ENCODE measurements around the gene COL8A1.

COL8A1 gene

DNA sequence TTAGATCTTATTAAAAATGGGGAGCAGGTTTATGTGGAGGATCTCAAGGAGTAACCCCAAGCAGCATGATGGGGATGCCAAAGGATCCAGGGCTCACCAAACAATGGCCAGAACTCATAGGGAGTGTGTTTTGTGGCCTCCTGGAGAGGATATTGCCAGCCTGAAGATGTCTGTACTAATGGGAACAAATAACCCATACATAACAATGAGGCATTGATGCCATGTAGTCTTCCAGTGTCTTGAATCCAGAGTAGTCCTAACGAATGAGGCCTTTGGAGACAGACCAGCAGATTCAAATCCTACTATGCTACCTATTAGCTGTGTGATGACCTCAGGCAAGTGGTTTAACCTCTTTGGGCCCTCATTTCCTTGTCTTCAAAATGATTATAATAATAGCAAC, 134.3 kb downstream of the COL8A1 start:
- TF ChIP-seq CREB1 (IDR thresholded peaks at IDR 0.05; ENCODE audit: low read depth) (no peak), YY1 (IDR thresholded peaks at IDR 0.05; ENCODE audit: low read depth) (no peak), TAF1 (IDR thresholded peaks at IDR 0.05; ENCODE audit: low read depth) (no peak), RAD21 (IDR thresholded peaks at IDR 0.05; ENCODE audit: low read depth) (no peak)
- TF ChIP-seq, protein P1, sequence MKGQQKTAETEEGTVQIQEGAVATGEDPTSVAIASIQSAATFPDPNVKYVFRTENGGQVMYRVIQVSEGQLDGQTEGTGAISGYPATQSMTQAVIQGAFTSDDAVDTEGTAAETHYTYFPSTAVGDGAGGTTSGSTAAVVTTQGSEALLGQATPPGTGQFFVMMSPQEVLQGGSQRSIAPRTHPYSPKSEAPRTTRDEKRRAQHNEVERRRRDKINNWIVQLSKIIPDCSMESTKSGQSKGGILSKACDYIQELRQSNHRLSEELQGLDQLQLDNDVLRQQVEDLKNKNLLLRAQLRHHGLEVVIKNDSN (IDR thresholded peaks at IDR 0.05): no peak

DNA sequence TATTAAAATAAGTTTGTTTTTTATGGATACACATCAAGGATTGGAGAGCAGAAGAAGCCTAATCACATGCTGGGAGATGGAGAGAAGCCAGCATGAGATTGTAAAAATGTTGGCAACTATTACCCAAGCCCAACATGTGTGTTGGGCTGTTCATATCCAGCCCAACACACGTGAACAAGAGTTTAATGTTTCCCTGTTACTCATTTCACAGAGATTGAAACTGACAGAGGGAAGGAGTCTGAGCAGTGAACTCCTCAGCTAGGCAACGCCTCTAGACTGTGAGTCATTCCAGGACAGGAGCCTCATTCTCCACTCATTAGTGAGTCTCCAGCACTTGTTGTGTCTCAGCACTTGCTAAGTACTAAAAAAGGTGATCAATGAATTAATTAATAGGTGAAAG, 136.1 kb downstream of the COL8A1 start:
- no peak for TF ChIP-seq CREB1 (IDR thresholded peaks at IDR 0.05; ENCODE audit: low read depth)
- TF ChIP-seq, protein P2, sequence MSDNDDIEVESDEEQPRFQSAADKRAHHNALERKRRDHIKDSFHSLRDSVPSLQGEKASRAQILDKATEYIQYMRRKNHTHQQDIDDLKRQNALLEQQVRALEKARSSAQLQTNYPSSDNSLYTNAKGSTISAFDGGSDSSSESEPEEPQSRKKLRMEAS (IDR thresholded peaks at IDR 0.05): no peak
- no peak for TF ChIP-seq EP300 (IDR thresholded peaks at IDR 0.05; ENCODE audit: borderline replicate concordance)

DNA sequence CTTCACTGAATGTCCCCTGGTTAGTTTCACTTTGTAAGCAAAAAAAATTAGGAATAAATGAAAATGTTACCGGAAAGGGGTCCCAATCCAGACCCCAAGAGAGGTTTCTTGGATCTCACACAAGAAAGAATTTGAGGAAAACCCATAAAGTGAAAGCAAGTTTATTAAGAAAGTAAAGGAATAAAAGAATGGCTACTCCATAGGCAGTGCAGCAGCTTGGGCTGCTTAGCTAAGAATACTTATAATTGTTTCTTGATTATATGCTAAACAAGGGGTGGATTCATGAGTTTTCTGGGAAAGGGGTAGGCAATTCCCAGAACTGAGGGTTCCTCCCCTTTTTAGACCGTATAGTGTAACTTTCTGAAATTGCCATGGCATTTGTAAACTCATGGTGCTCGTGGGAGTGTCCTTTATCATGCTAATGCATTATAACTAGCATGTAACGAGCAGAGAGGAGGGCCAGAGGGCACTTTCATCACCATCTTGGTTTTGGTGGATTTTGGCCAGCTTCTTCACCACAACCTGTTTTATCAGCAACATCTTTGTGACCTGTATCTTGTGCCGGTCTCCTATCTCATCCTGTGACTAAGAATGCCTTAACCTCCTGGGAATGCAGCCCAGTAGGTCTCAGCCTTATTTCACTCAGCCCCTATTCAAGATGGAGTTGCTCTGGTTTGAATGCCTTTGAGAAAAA, 138.3 kb downstream of the COL8A1 start:
- TF ChIP-seq TEAD4 (IDR thresholded peaks at IDR 0.05) (no peak), ZBTB7A (IDR thresholded peaks at IDR 0.05; ENCODE audit: low read depth) (no peak), EP300 (IDR thresholded peaks at IDR 0.05; ENCODE audit: borderline replicate concordance) (no peak), NFIC (IDR thresholded peaks at IDR 0.05) (no peak), TCF12 (IDR thresholded peaks at IDR 0.05; ENCODE audit: low read depth) (no peak), CEBPB (IDR thresholded peaks at IDR 0.05) (no peak), EGR1 (IDR thresholded peaks at IDR 0.05) (no peak), TAF1 (IDR thresholded peaks at IDR 0.05; ENCODE audit: low read depth) (no peak), CREB1 (IDR thresholded peaks at IDR 0.05; ENCODE audit: low read depth) (no peak), YY1 (IDR thresholded peaks at IDR 0.05; ENCODE audit: low read depth) (no peak), FOXM1 (IDR thresholded peaks at IDR 0.05; ENCODE audit: borderline replicate concordance, low read depth) (no peak), RAD21 (IDR thresholded peaks at IDR 0.05; ENCODE audit: low read depth) (no peak)
- TF ChIP-seq, protein P1 (IDR thresholded peaks at IDR 0.05): no peak
- TF ChIP-seq, protein P2 (IDR thresholded peaks at IDR 0.05): no peak
- TF ChIP-seq, protein P3, sequence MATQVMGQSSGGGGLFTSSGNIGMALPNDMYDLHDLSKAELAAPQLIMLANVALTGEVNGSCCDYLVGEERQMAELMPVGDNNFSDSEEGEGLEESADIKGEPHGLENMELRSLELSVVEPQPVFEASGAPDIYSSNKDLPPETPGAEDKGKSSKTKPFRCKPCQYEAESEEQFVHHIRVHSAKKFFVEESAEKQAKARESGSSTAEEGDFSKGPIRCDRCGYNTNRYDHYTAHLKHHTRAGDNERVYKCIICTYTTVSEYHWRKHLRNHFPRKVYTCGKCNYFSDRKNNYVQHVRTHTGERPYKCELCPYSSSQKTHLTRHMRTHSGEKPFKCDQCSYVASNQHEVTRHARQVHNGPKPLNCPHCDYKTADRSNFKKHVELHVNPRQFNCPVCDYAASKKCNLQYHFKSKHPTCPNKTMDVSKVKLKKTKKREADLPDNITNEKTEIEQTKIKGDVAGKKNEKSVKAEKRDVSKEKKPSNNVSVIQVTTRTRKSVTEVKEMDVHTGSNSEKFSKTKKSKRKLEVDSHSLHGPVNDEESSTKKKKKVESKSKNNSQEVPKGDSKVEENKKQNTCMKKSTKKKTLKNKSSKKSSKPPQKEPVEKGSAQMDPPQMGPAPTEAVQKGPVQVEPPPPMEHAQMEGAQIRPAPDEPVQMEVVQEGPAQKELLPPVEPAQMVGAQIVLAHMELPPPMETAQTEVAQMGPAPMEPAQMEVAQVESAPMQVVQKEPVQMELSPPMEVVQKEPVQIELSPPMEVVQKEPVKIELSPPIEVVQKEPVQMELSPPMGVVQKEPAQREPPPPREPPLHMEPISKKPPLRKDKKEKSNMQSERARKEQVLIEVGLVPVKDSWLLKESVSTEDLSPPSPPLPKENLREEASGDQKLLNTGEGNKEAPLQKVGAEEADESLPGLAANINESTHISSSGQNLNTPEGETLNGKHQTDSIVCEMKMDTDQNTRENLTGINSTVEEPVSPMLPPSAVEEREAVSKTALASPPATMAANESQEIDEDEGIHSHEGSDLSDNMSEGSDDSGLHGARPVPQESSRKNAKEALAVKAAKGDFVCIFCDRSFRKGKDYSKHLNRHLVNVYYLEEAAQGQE (IDR thresholded peaks at IDR 0.05; ENCODE audit: low read depth): no peak

DNA sequence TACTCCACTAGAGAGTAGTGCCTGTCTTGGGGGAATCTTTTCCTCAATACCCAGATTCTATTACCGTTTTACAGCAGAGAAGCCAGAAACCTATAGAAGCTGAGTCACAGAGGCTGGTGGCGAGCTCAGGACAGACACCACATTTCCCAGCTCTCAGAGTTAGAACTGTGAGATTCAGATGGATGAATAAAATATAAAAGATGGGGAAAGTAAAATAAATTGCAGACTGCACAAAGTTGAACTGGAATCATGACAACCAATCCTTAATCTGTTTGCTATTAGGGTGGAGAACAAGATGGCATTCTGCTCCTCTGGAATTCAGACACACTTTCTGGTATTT, 138.8 kb downstream of the COL8A1 start:
- TF ChIP-seq EP300 (IDR thresholded peaks at IDR 0.05; ENCODE audit: borderline replicate concordance) (no peak), CREB1 (IDR thresholded peaks at IDR 0.05; ENCODE audit: low read depth) (no peak), ZBTB7A (IDR thresholded peaks at IDR 0.05; ENCODE audit: low read depth) (no peak), NFIC (IDR thresholded peaks at IDR 0.05) (no peak)
- TF ChIP-seq, protein P3 (IDR thresholded peaks at IDR 0.05; ENCODE audit: low read depth): no peak

DNA sequence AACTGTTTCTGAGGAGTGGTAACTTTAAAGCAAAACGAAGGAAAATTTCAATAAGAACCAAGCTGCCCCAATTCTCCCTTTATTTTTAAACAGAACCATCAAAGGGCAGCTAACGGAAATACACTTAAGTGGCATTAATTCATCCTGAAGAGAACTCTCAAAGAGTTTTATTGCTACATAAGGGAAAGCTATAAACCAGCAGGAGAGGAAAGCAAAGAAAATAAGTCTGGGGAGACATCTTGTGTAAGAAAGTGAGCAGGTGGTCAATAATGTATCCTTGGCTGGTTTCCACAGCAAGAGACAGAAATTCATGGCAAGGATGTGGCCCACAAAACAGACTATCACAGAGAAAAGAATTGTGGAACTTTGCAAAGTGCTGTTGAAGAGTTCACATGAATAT, 139.3 kb downstream of the COL8A1 start:
- TF ChIP-seq YY1 (IDR thresholded peaks at IDR 0.05; ENCODE audit: low read depth) (no peak), EGR1 (IDR thresholded peaks at IDR 0.05) (no peak), TAF1 (IDR thresholded peaks at IDR 0.05; ENCODE audit: low read depth) (no peak), TCF12 (IDR thresholded peaks at IDR 0.05; ENCODE audit: low read depth) (no peak)
- TF ChIP-seq, protein P2 (IDR thresholded peaks at IDR 0.05): no peak

DNA sequence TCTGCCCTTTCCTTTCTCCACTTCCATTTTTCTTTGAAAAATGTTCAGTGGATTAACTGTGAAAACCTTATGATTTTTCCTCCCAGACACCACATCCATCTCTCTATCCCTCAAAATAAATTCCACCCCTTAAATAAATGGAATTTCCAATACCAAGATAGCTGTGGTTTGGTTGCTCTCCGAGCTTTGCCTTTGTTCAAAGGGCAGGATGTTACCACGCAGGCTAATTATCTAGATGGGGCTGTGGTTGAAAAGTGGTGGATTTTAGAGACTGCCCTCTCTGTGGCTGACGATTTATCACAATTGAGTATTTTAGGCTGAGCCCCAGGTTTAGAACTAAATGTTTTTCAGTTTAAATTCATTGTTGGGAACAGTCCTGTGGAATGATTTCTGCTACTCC, 142.4 kb downstream of the COL8A1 start:
- TF ChIP-seq CEBPB (IDR thresholded peaks at IDR 0.05) (no peak), TCF12 (IDR thresholded peaks at IDR 0.05; ENCODE audit: low read depth) (no peak), TAF1 (IDR thresholded peaks at IDR 0.05; ENCODE audit: low read depth) (no peak), TEAD4 (IDR thresholded peaks at IDR 0.05) (no peak), NFIC (IDR thresholded peaks at IDR 0.05) (no peak), FOXM1 (IDR thresholded peaks at IDR 0.05; ENCODE audit: borderline replicate concordance, low read depth) (no peak), YY1 (IDR thresholded peaks at IDR 0.05; ENCODE audit: low read depth) (no peak), EGR1 (IDR thresholded peaks at IDR 0.05) (no peak), EP300 (IDR thresholded peaks at IDR 0.05; ENCODE audit: borderline replicate concordance) (no peak), ZBTB7A (IDR thresholded peaks at IDR 0.05; ENCODE audit: low read depth) (no peak), RAD21 (IDR thresholded peaks at IDR 0.05; ENCODE audit: low read depth) (no peak)
- TF ChIP-seq, protein P3 (IDR thresholded peaks at IDR 0.05; ENCODE audit: low read depth): no peak
- TF ChIP-seq, protein P1 (IDR thresholded peaks at IDR 0.05): no peak
- TF ChIP-seq, protein P2 (IDR thresholded peaks at IDR 0.05): no peak
